SK-N-SH (cell line): ENCODE data around the gene KIF1A.

Source experiments
- CTCF ChIP-seq: fragments of 200-600 bp; sonication (generic); IDR thresholded peaks from 2 replicates; pipeline ENCODE4 v1.6.1; 2017; ENCODE audit warnings: antibody characterized with exemption, mild to moderate bottlenecking, moderate library complexity
- POLR2AphosphoS5 ChIP-seq: IDR thresholded peaks from 2 replicates; pipeline ENCODE4 v1.6.1; 2012; ENCODE audit warnings: low read depth, low read length

- TF ChIP-seq POLR2AphosphoS5: no peak
- TF ChIP-seq CTCF: no peak
Measured at GRCh38 chr2:240737958-240738357, 82.1 kb downstream of the KIF1A start.
